ENCODE measurements around the gene FGD4. TPM values are rescaled to one million over a fixed set of nuclear protein-coding genes. Genes with fewer than 3 reads are reported as not detected.
"Not testable (repeated sequence)": the region's sequence is repeated elsewhere in the genome, so short reads cannot be mapped to it uniquely, and the experiment has no call there.

The FGD4 gene
- total and polyA plus RNA-seq, 4 donors: 16.2 to 49.0 (median 26.7) TPM

GRCh38 chr12:32507942-32508320 lies 108.6 kb downstream of the FGD4 start:
- H3K27ac ChIP-seq (ENCODE audit: low read depth, low read length): no peak overlapping the region
- WGBS (ENCODE audit: insufficient coverage): 31% methylated on average over 3 of the region's 3 CpGs
- no peaks in the 10 kb centered on the region for H3K4me1 ChIP-seq (ENCODE audit: control insufficient read depth, insufficient read depth, low read length)
- no peak for DNase-seq (ENCODE audit: low read depth in 4 of 6, low spot score in 6 of 6)
- no peak overlapping the region for H3K4me3 ChIP-seq (ENCODE audit: low read depth, low read length)
- H3K27me3 ChIP-seq (ENCODE audit: control insufficient read depth, insufficient read depth, low read length): no peaks in the 10 kb centered on the region
- H3K36me3 ChIP-seq (ENCODE audit: control insufficient read depth, insufficient read depth, low read length): no peaks in the 10 kb centered on the region
- H3K9me3 ChIP-seq (ENCODE audit: control insufficient read depth, insufficient read depth, low read length): no peaks in the 10 kb centered on the region

- H3K27me3 ChIP-seq (ENCODE audit: control insufficient read depth, insufficient read depth, low read length): no peaks in the 10 kb centered on the region
- WGBS (ENCODE audit: insufficient coverage): no CpG with 5 or more reads among the region's 3 CpGs
- H3K4me1 ChIP-seq (ENCODE audit: control insufficient read depth, insufficient read depth, low read length): no peaks in the 10 kb centered on the region
- H3K36me3 ChIP-seq (ENCODE audit: control insufficient read depth, insufficient read depth, low read length): no peaks in the 10 kb centered on the region
- no peak overlapping the region for H3K4me3 ChIP-seq (ENCODE audit: low read depth, low read length)
- H3K27ac ChIP-seq (ENCODE audit: low read depth, low read length): no peak overlapping the region
- DNase-seq (ENCODE audit: low read depth in 4 of 6, low spot score in 6 of 6): no peak
- no peaks in the 10 kb centered on the region for H3K9me3 ChIP-seq (ENCODE audit: control insufficient read depth, insufficient read depth, low read length)
These were observed 109.3 kb downstream of the FGD4 start for GRCh38 chr12:32508626-32509025.

GRCh38 chr12:32509328-32510091 lies 110.2 kb downstream of the FGD4 start:
- Histone ChIP-seq H3K27me3 (ENCODE audit: control insufficient read depth, insufficient read depth, low read length) (no peaks in the 10 kb centered on the region), H3K4me3 (ENCODE audit: low read depth, low read length) (no peak overlapping the region), H3K4me1 (ENCODE audit: control insufficient read depth, insufficient read depth, low read length) (no peaks in the 10 kb centered on the region), H3K36me3 (ENCODE audit: control insufficient read depth, insufficient read depth, low read length) (no peaks in the 10 kb centered on the region), H3K9me3 (ENCODE audit: control insufficient read depth, insufficient read depth, low read length) (no peaks in the 10 kb centered on the region), H3K27ac (ENCODE audit: low read depth, low read length) (no peak overlapping the region)
- no peak for DNase-seq (ENCODE audit: low read depth in 4 of 6, low spot score in 6 of 6)
- WGBS (ENCODE audit: insufficient coverage): 79% methylated on average over 2 of the region's 2 CpGs

GRCh38 chr12:32511976-32512375 lies 112.6 kb downstream of the FGD4 start:
- 96% methylated on average over 2 of the region's 7 CpGs for WGBS (ENCODE audit: insufficient coverage)

GRCh38 chr12:32512379-32512778 lies 113.0 kb downstream of the FGD4 start:
- 91% methylated on average over 2 of the region's 2 CpGs for WGBS (ENCODE audit: insufficient coverage)
- no peak for DNase-seq (ENCODE audit: low read depth in 4 of 6, low spot score in 6 of 6)
- no peak overlapping the region for H3K4me3 ChIP-seq (ENCODE audit: low read depth, low read length)
- no peaks in the 10 kb centered on the region for H3K36me3 ChIP-seq (ENCODE audit: control insufficient read depth, insufficient read depth, low read length)
- no peaks in the 10 kb centered on the region for H3K27me3 ChIP-seq (ENCODE audit: control insufficient read depth, insufficient read depth, low read length)
- no peaks in the 10 kb centered on the region for H3K4me1 ChIP-seq (ENCODE audit: control insufficient read depth, insufficient read depth, low read length)
- no peaks in the 10 kb centered on the region for H3K9me3 ChIP-seq (ENCODE audit: control insufficient read depth, insufficient read depth, low read length)
- no peak overlapping the region for H3K27ac ChIP-seq (ENCODE audit: low read depth, low read length)

More at GRCh38 chr12:32511976-32512375, 112.6 kb downstream of the FGD4 start:
- not testable (repeated sequence) for H3K27ac ChIP-seq (ENCODE audit: low read depth, low read length); H3K9me3 ChIP-seq (ENCODE audit: control insufficient read depth, insufficient read depth, low read length); H3K4me3 ChIP-seq (ENCODE audit: low read depth, low read length); H3K4me1 ChIP-seq (ENCODE audit: control insufficient read depth, insufficient read depth, low read length); H3K36me3 ChIP-seq (ENCODE audit: control insufficient read depth, insufficient read depth, low read length); H3K27me3 ChIP-seq (ENCODE audit: control insufficient read depth, insufficient read depth, low read length); DNase-seq (ENCODE audit: low read depth in 4 of 6, low spot score in 6 of 6)

- WGBS (ENCODE audit: insufficient coverage): 100% methylated on average over 2 of the region's 2 CpGs
- Histone ChIP-seq H3K36me3 (ENCODE audit: control insufficient read depth, insufficient read depth, low read length) (no peaks in the 10 kb centered on the region), H3K9me3 (ENCODE audit: control insufficient read depth, insufficient read depth, low read length) (no peaks in the 10 kb centered on the region), H3K27me3 (ENCODE audit: control insufficient read depth, insufficient read depth, low read length) (no peaks in the 10 kb centered on the region), H3K4me3 (ENCODE audit: low read depth, low read length) (no peak overlapping the region), H3K4me1 (ENCODE audit: control insufficient read depth, insufficient read depth, low read length) (no peaks in the 10 kb centered on the region), H3K27ac (ENCODE audit: low read depth, low read length) (no peak overlapping the region)
- DNase-seq (ENCODE audit: low read depth in 4 of 6, low spot score in 6 of 6): no peak
These were observed 113.6 kb downstream of the FGD4 start for GRCh38 chr12:32512910-32513309.

- DNase-seq (ENCODE audit: low read depth in 4 of 6, low spot score in 6 of 6): no peak
- Histone ChIP-seq H3K27me3 (ENCODE audit: control insufficient read depth, insufficient read depth, low read length) (no peaks in the 10 kb centered on the region), H3K27ac (ENCODE audit: low read depth, low read length) (no peak overlapping the region), H3K4me1 (ENCODE audit: control insufficient read depth, insufficient read depth, low read length) (no peaks in the 10 kb centered on the region), H3K9me3 (ENCODE audit: control insufficient read depth, insufficient read depth, low read length) (no peaks in the 10 kb centered on the region), H3K36me3 (ENCODE audit: control insufficient read depth, insufficient read depth, low read length) (peaks cover 2% of the 10 kb centered on the region), H3K4me3 (ENCODE audit: low read depth, low read length) (no peak overlapping the region)
- no CpG with 5 or more reads among the region's 1 CpG for WGBS (ENCODE audit: insufficient coverage)
These were observed 115.9 kb downstream of the FGD4 start for GRCh38 chr12:32515137-32515873.

- no peaks in the 10 kb centered on the region for H3K27me3 ChIP-seq (ENCODE audit: control insufficient read depth, insufficient read depth, low read length)
- DNase-seq (ENCODE audit: low read depth in 4 of 6, low spot score in 6 of 6): no peak
- H3K27ac ChIP-seq (ENCODE audit: low read depth, low read length): no peak overlapping the region
- H3K36me3 ChIP-seq (ENCODE audit: control insufficient read depth, insufficient read depth, low read length): peaks cover 2% of the 10 kb centered on the region
- no peak overlapping the region for H3K4me3 ChIP-seq (ENCODE audit: low read depth, low read length)
- no peaks in the 10 kb centered on the region for H3K9me3 ChIP-seq (ENCODE audit: control insufficient read depth, insufficient read depth, low read length)
- peaks cover 4% of the 10 kb centered on the region for H3K4me1 ChIP-seq (ENCODE audit: control insufficient read depth, insufficient read depth, low read length)
- no CpG with 5 or more reads among the region's 2 CpGs for WGBS (ENCODE audit: insufficient coverage)
These were observed 116.9 kb downstream of the FGD4 start for GRCh38 chr12:32516230-32516629.

- WGBS (ENCODE audit: insufficient coverage): 100% methylated on average over 4 of the region's 5 CpGs
- Histone ChIP-seq H3K36me3 (ENCODE audit: control insufficient read depth, insufficient read depth, low read length) (peaks cover 2% of the 10 kb centered on the region), H3K27ac (ENCODE audit: low read depth, low read length) (no peak overlapping the region), H3K27me3 (ENCODE audit: control insufficient read depth, insufficient read depth, low read length) (no peaks in the 10 kb centered on the region), H3K9me3 (ENCODE audit: control insufficient read depth, insufficient read depth, low read length) (no peaks in the 10 kb centered on the region), H3K4me3 (ENCODE audit: low read depth, low read length) (no peak overlapping the region), H3K4me1 (ENCODE audit: control insufficient read depth, insufficient read depth, low read length) (peaks cover 5% of the 10 kb centered on the region)
- no peak for DNase-seq (ENCODE audit: low read depth in 4 of 6, low spot score in 6 of 6)
These were observed 118.6 kb downstream of the FGD4 start for GRCh38 chr12:32517966-32518365.

- no CpG with 5 or more reads among the region's 3 CpGs for WGBS (ENCODE audit: insufficient coverage)
- H3K27me3 ChIP-seq (ENCODE audit: control insufficient read depth, insufficient read depth, low read length): no peaks in the 10 kb centered on the region
- H3K9me3 ChIP-seq (ENCODE audit: control insufficient read depth, insufficient read depth, low read length): no peaks in the 10 kb centered on the region
- DNase-seq (ENCODE audit: low read depth in 4 of 6, low spot score in 6 of 6): no peak
- peaks cover 2% of the 10 kb centered on the region for H3K36me3 ChIP-seq (ENCODE audit: control insufficient read depth, insufficient read depth, low read length)
- no peak overlapping the region for H3K4me3 ChIP-seq (ENCODE audit: low read depth, low read length)
- H3K27ac ChIP-seq (ENCODE audit: low read depth, low read length): no peak overlapping the region
- peaks cover 5% of the 10 kb centered on the region for H3K4me1 ChIP-seq (ENCODE audit: control insufficient read depth, insufficient read depth, low read length)
These were observed 119.7 kb downstream of the FGD4 start for GRCh38 chr12:32519047-32519446.

Data from spinal cord (tissue), 10 donors.